Central memory CD8-positive, alpha-beta T cell (primary cell): ENCODE results near the gene CISD2.
"Not testable (repeated sequence)": the region's sequence is repeated elsewhere in the genome, so short reads cannot be mapped to it uniquely, and the experiment has no call there.

Experiments
- ATAC-seq: fragments of 150-1000 bp; cut with Tn5 transposase; replicated peaks from 2 replicates; pipeline ENCODE4 v1.10.0; 2022; ENCODE audit warnings: mild to moderate bottlenecking, moderate FRiP score, moderate number of reproducible peaks; ENCODE audit not compliant: poor library complexity, severe bottlenecking; ENCODE audit errors: extremely low read depth
- DNase-seq, 2 donors: peaks; one replicate each; pipeline ENCODE4 v3.0.0; 2021; ENCODE audit warnings: low spot score in 2 of 2
- H3K27ac Mint-ChIP-seq: one replicate; pipeline ENCODE4 v1.8.0; 2022; ENCODE audit warnings: low read depth, mild to moderate bottlenecking, moderate library complexity, mixed read lengths
- H3K27me3 Mint-ChIP-seq: one replicate; pipeline ENCODE4 v1.8.0; 2022; ENCODE audit warnings: mixed read lengths
- H3K36me3 Mint-ChIP-seq: one replicate; pipeline ENCODE4 v1.8.0; 2022; ENCODE audit warnings: mild to moderate bottlenecking, moderate library complexity, mixed read lengths; ENCODE audit not compliant: insufficient read depth
- H3K4me1 Mint-ChIP-seq: one replicate; pipeline ENCODE4 v1.8.0; 2022; ENCODE audit warnings: mixed read lengths
- H3K4me3 Mint-ChIP-seq: one replicate; pipeline ENCODE4 v1.8.0; 2022; ENCODE audit warnings: mild to moderate bottlenecking, moderate library complexity, mixed read lengths
- H3K9me3 Mint-ChIP-seq: one replicate; pipeline ENCODE4 v1.8.0; 2022; ENCODE audit warnings: mixed read lengths

The CISD2 gene

DNA sequence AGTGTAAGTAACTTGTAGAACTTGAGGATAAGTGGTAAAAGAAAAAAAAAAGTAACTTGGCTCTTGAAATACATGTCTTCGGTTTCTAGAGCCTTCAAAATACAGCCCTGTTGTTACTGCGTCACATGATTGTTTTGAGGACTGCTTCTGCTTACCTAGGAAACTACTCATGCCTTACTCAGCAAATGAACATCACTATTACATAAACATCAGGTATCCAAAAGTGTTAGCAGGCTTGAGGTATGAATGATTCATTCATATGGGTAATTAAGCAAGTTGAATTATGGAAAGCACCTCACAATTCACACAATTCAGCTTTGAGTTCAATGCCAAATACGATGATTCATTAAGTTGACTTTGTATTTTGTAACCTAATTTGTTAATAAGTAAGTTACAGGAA is 21.1 kb downstream of the CISD2 start:
- ATAC-seq, H3K9me3 Mint-ChIP-seq, H3K4me3 Mint-ChIP-seq, DNase-seq, H3K27me3 Mint-ChIP-seq, H3K36me3 Mint-ChIP-seq, H3K27ac Mint-ChIP-seq, H3K4me1 Mint-ChIP-seq: not testable (repeated sequence)

DNA sequence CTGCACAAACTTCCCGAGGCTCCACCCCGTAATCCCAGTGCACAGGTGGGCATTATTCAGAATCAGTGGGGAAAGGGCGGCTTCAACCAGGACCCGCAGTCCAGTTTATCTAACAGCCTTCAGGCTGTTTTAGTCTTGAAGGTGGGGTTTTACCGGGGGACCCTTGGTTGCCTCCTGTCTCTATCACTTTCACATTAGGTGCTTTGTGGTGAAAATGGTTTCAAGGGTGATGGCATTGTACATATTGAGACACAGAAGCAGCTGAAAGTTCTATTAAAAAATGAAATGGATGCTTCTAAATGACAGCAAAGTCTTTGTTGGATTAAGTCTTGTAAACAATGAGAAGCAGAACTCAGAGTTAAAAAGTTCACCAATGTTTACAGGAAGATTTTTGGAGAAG is 27.8 kb downstream of the CISD2 start:
- not testable (repeated sequence) for ATAC-seq, H3K4me3 Mint-ChIP-seq, H3K36me3 Mint-ChIP-seq, H3K27ac Mint-ChIP-seq, H3K27me3 Mint-ChIP-seq, DNase-seq, H3K9me3 Mint-ChIP-seq, H3K4me1 Mint-ChIP-seq

DNA sequence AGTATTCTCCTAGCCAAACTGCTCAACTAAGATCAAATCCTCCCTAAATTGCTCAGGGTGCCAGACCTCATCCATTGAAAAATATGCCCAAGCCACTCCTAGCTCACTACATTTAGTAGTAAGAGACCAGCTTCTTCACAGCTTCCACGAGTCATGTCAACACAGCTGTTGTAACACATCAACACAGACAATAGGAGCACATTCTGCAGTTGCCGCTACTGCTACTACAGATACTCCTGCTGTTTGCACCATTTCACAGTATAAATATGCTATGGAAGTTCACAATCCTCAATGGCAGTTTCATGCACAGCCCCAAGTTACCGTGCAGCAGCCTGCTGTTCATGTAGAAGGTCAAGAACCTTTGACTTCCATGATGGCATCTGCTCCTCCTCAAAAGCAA is 28.8 kb downstream of the CISD2 start:
- H3K4me1 Mint-ChIP-seq, ATAC-seq, H3K4me3 Mint-ChIP-seq, H3K36me3 Mint-ChIP-seq, H3K27me3 Mint-ChIP-seq, H3K9me3 Mint-ChIP-seq, DNase-seq, H3K27ac Mint-ChIP-seq: not testable (repeated sequence)

DNA sequence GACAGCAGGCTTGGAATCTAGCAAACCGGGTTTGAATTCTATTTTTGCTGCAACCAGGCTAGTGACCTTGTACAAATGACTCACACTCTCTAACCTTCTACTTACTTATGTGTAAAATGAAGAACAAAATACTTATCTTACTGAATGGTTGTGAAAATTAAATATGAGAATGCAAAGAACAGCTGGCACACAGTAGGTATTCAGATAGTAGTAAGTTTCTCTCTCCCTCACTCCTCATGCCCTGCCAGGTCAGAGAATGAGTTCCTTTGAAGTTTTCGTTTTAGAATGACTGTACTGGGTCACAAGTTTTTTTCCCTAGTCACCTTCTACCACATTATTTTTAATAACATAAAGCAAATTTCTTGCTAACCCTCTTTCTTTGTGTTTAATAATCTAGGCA is 33.0 kb downstream of the CISD2 start:
- H3K36me3 Mint-ChIP-seq = peaks cover 3% of the 10 kb centered on the region
- H3K9me3 Mint-ChIP-seq = no peaks in the 10 kb centered on the region
- H3K27ac Mint-ChIP-seq = no peak overlapping the region
- ATAC-seq = no peak
- H3K4me1 Mint-ChIP-seq = no peaks in the 10 kb centered on the region
- no peak overlapping the region for H3K4me3 Mint-ChIP-seq
- no peaks in the 10 kb centered on the region for H3K27me3 Mint-ChIP-seq
- DNase-seq = no peak

DNA sequence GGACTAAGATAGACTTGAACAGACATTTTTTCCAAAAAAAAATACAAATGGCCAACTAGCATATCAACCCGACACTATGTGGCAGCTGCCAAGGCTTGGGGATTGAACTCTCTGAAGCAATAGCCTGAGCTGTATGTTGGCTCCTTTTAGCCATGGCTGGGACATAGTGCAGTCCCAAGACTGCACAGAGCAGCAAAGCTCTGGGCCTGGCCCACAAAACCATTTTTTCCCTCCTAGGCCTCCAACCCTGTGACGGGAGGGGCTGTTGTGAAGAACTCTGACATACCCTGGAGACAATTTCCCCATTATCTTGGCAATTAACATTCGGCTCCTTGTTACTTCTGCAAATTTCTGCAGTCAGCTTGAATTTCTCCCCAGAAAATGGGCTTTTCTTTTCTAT is 50.1 kb downstream of the CISD2 start:
- peaks cover 22% of the 10 kb centered on the region for H3K9me3 Mint-ChIP-seq
- no peak overlapping the region for H3K27ac Mint-ChIP-seq
- H3K4me1 Mint-ChIP-seq = no peaks in the 10 kb centered on the region
- H3K27me3 Mint-ChIP-seq = no peaks in the 10 kb centered on the region
- DNase-seq (no peak), ATAC-seq (no peak)
- no peak overlapping the region for H3K4me3 Mint-ChIP-seq
- H3K36me3 Mint-ChIP-seq = peaks cover 3% of the 10 kb centered on the region

DNA sequence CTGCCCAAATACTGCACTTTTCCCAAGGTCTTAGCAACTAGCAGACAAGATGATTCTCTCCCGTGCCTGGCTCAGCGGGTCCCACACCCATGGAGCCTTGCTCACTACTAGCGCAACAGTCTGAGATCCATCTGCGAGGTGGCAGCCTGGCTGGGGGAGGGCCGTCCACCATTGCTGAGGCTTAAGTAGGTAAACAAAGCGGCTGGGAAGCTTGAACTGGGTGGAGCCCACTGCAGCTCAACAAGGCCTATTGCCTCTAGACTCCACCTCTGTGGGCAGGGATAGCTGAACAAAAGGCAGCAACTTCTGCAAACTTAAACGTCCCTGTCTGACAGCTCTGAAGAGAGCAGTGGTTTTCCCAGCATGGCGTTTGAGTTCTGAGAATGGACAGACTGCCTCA is 50.9 kb downstream of the CISD2 start:
- not testable (repeated sequence) for H3K4me3 Mint-ChIP-seq, H3K27me3 Mint-ChIP-seq, H3K4me1 Mint-ChIP-seq, H3K27ac Mint-ChIP-seq, DNase-seq, ATAC-seq, H3K36me3 Mint-ChIP-seq
- H3K9me3 Mint-ChIP-seq = peaks cover 16% of the 10 kb centered on the region

DNA sequence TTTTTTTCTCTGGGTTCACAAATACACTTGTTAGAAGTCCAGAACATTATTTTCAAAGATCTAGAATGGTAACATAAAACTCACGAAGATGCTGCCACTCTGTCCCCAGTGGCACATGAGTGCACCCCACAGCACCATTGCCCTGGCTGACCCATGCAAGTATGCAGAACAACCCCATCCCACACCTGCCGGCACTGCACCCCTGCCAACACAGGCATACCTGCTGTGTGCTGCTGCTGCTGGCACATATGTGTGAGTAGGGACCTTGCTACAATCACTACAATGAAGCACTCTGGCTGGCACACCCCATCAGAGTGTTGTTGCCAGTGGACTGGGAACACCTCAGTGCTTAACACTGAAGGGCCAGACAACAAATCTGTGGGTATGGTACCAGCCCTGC is 66.9 kb downstream of the CISD2 start:
- Mint-ChIP-seq H3K27me3 (no peaks in the 10 kb centered on the region), H3K4me3 (no peak overlapping the region), H3K27ac (no peak overlapping the region), H3K36me3 (peaks cover 4% of the 10 kb centered on the region), H3K9me3 (no peaks in the 10 kb centered on the region), H3K4me1 (no peaks in the 10 kb centered on the region)
- no peak for DNase-seq
- no peak for ATAC-seq

DNA sequence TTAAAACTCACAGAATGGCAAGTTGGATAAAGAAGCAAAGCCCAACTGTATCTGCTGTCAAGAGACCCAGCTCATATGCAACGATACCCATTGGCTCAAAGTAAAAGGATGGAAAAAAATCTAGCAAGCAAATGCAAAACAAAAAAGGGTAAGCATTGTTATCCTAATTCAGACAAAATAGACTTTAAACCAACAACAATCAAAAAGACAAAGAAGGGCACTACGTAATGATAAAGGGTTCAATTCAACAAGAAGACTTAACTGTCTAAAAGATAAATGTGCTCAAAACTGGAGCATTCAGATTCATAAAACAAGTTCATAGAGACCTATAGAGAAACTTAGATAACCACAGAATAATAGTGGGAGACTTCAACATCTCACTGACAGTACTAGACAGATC is 69.3 kb downstream of the CISD2 start:
- H3K36me3 Mint-ChIP-seq, ATAC-seq, H3K27me3 Mint-ChIP-seq, H3K9me3 Mint-ChIP-seq, H3K4me3 Mint-ChIP-seq, H3K4me1 Mint-ChIP-seq, DNase-seq, H3K27ac Mint-ChIP-seq: not testable (repeated sequence)
